GM03348 (cell line): ENCODE data around the gene TIGD3.

Experiments
- DNase-seq: peaks from one replicate; pipeline ENCODE4 v3.0.0; 2012; ENCODE audit warnings: low spot score

Gene TIGD3

GRCh38 chr11:65390099-65390941 lies 35.8 kb downstream of the TIGD3 start:
- DNase-seq, result peak; percentile 63

DNA sequence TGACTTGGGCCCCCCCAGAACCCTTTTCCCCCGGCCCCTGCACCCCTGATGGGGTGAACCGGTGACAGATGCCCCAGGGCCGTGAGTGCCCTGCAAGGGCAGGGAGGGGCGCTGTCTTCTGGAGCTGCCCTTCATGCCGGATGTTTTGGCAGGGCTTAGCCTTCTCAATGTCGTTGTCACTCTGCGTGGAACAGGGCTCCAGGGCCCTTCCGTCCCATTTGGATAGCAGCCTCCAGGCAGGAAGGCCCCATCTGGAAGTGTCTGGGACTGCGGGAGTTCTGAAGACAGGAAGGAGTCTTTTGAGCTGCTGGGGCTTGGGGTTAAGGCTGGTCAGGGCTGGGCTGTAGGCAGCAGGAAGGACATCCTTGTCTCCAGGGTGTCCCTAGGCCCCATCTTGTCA lies 36.4 kb downstream of the TIGD3 start:
- peak; percentile 55 for DNase-seq

DNA sequence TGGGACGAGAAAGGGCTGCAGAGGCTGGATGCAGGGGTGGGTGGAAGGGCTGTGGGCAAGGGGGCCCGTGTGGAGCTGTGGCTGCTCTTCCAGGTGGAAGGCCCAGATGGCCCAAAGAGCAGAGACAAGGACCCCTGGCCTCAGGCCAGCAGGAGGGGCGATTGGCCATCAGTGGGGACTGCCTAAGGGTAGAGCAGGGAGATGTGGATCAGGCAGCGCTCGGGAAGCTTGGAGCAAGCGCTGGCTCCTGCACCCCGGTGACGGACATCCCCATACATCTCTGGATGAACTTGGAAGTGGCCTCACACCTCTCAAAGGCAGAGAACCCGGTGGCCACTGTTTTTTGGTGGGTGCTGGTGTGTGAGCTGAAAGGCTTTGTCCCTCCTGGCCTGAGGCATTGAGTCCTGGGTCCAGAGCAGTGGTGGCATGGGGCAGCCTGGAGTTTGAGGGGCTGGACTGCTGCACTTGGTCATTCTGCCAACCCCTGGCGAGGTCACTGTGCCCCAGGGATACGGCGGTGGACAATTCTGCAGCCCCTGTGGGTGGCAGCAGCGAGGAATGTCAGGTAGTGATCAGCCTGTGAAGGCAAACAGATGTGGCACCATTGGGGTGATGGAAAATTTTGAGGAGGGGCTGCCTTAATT lies 37.8 kb downstream of the TIGD3 start:
- DNase-seq, result no peak

- DNase-seq, result no peak
Observed at GRCh38 chr11:65392899-65393298, 38.3 kb downstream of the TIGD3 start.

DNA sequence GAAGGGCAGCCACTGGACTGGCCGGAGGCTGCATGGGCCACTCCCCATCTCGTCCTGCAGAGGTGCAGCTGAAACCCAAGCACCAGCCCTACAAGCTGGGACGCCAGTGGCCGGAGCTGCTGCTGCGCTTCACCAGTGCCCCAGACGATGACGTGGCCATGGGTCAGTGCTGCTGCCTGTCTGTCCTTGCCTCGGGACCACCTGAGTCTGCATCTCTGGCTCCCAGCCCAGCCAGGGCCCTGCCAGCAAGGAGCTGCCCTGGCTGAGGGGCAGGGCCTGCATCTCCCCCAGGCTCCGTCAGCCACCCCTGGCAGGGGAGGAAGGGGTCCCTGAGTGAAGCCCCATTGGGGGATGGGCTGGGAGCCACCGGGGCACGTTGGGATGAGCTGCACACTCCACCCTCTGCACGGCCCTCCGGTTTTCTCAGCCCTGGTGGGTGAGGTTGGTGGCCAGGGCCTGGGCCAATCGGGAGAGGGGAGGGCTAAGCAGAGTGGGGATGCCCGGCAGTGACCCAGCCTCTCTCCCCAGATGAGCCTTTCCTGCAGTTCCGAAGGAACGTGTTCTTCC lies 39.0 kb downstream of the TIGD3 start:
- DNase-seq, result no peak

GRCh38 chr11:65394125-65394536 lies 39.6 kb downstream of the TIGD3 start:
- DNase-seq, result no peak

- no peak for DNase-seq
Observed at GRCh38 chr11:65395961-65396530, 41.5 kb downstream of the TIGD3 start.

DNA sequence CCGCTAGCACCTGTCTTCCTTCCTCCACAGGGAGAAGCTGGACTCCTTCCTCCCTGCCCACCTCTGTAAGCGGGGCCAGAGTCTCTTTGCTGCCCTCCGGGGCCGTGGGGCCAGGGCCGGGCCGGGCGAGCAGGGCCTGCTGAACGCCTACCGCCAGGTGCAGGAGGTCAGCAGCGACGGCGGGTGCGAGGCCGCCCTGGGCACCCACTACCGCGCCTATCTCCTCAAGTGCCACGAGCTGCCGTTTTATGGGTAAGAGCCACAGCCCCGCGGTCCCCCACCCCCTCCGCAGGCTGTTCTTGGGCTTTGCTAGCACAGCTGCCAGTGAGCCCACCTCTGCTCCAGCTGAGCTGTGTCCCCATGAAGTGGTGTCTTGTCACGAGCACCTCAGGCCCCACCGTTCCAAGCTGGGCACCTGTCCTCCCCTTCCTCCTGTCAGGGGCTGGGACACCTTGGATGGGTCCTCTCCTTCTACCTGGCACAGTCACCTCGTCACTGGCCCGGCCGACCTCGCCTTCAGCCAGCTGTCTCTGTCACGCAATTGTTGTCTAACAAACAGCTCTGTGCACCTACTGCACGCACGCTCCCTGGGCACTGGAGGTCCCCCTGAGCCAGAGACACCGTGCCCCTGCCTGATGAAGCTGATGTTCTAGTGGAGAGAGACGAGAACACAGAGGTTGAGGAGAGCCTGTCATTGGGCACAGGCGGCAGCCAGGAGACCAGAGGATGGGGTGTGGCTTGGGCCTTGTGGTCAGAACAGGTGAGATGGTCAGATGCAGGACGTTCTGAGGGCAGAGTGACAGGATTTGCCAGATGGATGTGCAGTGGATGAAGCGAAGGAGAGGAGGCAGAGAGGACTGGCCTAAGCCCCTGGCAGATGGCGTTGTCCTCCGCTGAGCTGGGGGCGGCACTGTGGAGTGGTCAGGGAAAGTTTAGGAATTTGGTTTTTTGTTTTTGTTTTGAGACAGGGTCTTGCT lies 42.5 kb downstream of the TIGD3 start:
- DNase-seq, result no peak

DNA sequence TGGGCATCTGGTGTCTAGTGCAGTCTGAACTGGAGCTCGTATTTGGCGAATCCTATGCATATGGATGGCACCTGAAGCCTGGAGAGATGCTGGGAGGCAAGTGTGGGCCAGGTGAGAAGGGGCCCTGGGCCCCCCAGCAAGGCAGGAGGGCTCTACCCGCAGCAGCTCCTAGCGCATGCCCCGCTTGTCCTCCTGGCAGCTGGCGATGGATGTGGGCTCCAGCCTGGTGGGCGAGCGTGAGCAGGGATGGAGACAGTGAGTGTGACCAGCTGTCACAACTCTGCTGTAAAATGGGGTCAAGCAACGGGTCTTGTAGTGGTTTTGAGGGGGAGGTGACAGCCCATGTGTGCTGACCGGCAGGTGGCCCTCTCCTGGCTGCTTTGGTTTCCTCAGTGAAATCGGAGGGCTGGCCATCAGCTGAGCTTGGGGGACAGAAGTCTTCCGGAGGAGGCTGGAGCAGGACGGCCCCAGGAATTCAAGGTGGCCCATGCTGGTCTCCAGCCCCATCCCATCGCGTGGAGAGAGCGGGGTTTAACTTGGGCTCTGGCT lies 43.9 kb downstream of the TIGD3 start:
- DNase-seq, result no peak

DNA sequence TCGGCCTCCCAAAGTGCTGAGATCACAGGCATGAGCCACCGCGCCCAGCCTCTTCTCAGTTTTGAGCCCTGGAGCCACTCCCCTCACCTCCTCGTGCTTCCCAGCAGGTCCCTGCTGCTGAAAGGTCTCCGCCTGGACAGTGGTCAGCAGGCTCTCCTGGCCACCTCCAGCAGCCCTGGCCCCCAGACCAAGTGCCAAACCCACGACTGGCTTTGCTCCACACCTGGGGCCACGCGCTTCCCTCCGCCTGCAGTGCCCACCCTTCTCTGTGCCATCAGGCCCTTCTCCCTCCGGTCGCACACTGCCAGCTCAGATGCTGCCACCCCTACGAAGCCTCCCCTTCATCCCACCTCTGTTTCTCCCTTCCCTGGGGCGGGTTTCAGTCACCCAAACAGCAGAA lies 44.7 kb downstream of the TIGD3 start:
- no peak for DNase-seq

DNA sequence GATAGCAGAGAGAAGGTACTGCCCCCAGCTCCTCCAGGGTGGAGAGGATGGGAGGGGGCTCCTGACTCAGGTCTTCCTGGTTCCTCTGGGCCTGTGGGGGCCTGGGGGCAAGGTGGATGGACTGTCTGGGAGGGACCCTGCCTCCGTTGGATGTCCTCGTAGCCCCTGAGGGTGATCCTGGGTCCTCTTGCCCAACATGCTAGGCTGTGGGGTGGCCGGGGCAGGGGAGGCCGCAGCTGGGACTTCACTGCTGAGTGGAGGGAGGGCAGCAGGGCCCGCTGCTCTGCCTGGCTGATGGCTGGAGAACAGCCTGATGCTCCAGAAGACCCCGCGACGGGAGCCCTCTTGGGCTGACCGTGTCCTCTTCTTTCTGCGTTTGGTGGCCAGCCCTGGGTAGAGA lies 45.3 kb downstream of the TIGD3 start:
- DNase-seq, result no peak

DNA sequence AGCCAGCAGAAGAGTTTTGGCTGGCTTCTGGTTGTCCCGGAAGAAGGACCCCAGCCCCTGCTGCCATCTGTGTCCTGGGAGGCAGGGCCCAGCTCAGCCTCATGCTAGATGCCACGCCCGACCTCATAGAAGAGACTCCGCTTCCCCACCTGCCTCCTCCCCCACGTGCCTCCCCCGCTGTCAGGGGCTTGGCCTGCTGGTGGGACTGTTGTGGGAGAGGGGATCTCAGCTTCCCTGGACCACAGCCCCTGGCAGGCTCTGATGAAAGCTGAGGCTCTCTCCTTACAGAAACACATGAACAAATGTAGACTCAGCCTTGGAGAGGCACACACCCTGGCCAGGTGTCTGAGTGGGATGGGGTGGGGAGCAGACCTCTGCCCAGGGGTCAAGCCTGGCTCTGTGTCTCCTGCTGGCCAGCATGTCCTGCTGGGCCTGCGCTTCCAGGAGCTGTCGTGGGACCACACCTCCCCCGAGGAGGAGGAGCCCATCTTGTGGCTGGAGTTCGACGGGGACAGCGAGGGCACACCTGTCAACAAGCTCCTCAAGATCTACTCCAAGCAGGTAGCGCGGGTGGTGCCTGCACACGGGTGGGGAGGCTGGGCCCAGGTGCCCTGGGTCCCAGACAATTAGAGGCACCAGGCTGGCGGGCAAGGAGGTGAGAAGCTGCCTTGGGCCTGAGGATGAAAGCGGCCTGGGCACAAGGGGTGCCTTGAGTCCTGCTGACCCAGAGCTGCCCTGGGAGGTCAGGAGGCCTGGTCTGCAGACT lies 45.9 kb downstream of the TIGD3 start:
- no peak for DNase-seq

GRCh38 chr11:65401073-65401802 lies 46.7 kb downstream of the TIGD3 start:
- DNase-seq, result no peak

DNA sequence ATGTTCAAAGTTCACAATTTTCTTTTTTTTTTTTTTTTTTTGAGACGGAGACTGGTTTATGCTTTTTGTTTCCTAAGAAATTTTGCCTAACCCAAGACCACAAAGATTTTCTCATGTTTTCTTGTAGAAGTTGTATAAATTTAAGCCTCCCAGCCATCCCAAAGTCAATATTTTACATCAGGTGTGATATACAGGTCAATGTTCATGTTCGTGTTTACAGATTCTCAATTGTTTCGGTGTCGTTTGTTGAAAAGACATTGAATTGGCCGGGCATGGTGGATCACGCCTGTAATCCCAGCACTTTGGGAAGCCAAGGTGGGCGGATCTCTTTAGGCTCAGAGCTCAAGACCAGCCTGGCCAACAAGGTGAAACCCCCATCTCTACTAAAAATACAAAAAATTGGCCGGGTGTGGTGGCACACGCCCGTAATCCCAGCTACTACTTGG lies 47.3 kb downstream of the TIGD3 start:
- DNase-seq, result no peak

DNA sequence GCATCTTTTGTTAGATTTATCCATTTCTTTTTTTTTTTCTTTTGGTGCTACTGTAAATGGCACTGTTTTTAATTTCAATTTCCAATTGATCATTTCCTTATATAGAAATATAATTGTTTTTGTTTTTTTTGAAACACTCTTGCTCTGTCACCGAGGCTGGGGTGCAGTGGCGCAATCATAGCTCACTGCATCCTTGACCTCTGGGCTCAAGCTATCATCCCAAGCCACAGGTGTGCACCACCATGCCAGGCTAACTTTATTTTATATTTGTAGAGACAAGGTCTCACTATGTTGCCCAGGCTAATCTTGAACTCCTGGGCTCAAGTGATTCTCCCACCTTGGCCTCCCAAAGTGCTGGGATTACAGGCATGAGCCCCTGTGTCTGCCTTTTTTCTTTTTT lies 48.2 kb downstream of the TIGD3 start:
- DNase-seq, result no peak

- no peak for DNase-seq
Observed at GRCh38 chr11:65403607-65404121, 49.1 kb downstream of the TIGD3 start.

DNA sequence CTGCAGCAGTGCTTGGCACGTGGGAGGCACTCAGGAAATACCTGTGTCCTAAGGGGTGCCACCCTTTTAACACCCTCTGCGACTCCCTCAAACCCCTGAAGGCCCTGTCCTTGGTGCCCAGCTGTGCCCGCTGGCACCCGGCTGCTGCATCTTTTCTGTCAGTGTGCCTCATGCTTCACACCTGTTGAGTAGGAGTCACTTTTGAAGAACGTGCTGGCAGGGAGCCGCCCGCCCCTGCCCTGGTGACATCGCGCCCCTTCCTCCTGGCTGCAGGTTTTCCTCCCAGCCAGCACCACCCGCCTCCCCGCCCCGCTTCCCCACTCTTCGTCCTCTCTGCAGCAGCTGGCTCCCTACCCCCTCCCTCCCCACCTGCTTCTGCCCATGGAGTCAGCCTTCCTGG lies 49.7 kb downstream of the TIGD3 start:
- no peak for DNase-seq

- no peak for DNase-seq
Observed at GRCh38 chr11:65404638-65405339, 50.2 kb downstream of the TIGD3 start.
